ENCODE data around the gene NADK.
"Not testable (repeated sequence)": the region's sequence is repeated elsewhere in the genome, so short reads cannot be mapped to it uniquely, and the experiment has no call there.

Gene NADK

GRCh38 chr1:1742529-1742928 lies 35.7 kb downstream of the NADK start:
- not testable (repeated sequence) for DNase-seq

GRCh38 chr1:1741013-1741412 lies 37.3 kb downstream of the NADK start:
- DNase-seq = not testable (repeated sequence)

- not testable (repeated sequence) for DNase-seq
Measured at GRCh38 chr1:1738799-1739337, 39.4 kb downstream of the NADK start.

- DNase-seq = not testable (repeated sequence)
Measured at GRCh38 chr1:1737675-1738590, 40.3 kb downstream of the NADK start.

GRCh38 chr1:1732381-1732780 lies 45.9 kb downstream of the NADK start:
- DNase-seq = no peak

- no peak for DNase-seq
Measured at GRCh38 chr1:1730870-1731269, 47.4 kb downstream of the NADK start.

- not testable (repeated sequence) for DNase-seq
Measured at GRCh38 chr1:1730230-1730629, 48.0 kb downstream of the NADK start.

GRCh38 chr1:1729116-1729816 lies 49.0 kb downstream of the NADK start:
- DNase-seq = not testable (repeated sequence)

- not testable (repeated sequence) for DNase-seq
Measured at GRCh38 chr1:1728308-1729005, 49.8 kb downstream of the NADK start.

GRCh38 chr1:1727131-1727651 lies 51.1 kb downstream of the NADK start:
- not testable (repeated sequence) for DNase-seq

GRCh38 chr1:1726088-1726487 lies 52.2 kb downstream of the NADK start:
- DNase-seq = not testable (repeated sequence)

- peak; percentile 99 for DNase-seq
Measured at GRCh38 chr1:1724035-1724864, 54.0 kb downstream of the NADK start, which contains the start of gene CDK11A. Gene CDK11A (minus strand): TSS chr1:1724357. CDS start chr1:1722818, 1,539 bp downstream.

- DNase-seq = no peak
Measured at GRCh38 chr1:1721201-1721600, 57.1 kb downstream of the NADK start.

GRCh38 chr1:1715109-1715883 lies 63.0 kb downstream of the NADK start:
- DNase-seq = not testable (repeated sequence)

- not testable (repeated sequence) for DNase-seq
Measured at GRCh38 chr1:1707897-1708296, 70.4 kb downstream of the NADK start.

GRCh38 chr1:1707241-1707640 lies 71.0 kb downstream of the NADK start:
- DNase-seq = not testable (repeated sequence)

- DNase-seq = not testable (repeated sequence)
Measured at GRCh38 chr1:1705623-1706022, 72.6 kb downstream of the NADK start.

- not testable (repeated sequence) for DNase-seq
Measured at GRCh38 chr1:1704284-1704957, 73.8 kb downstream of the NADK start.

- no peak for DNase-seq
Measured at GRCh38 chr1:1703796-1704195, 74.5 kb downstream of the NADK start.

- DNase-seq = not testable (repeated sequence)
Measured at GRCh38 chr1:1702506-1702905, 75.8 kb downstream of the NADK start.
